Measurements from ENCODE around the gene NBL1. TPM values are rescaled to one million over a fixed set of nuclear protein-coding genes. Genes with fewer than 3 reads are reported as not detected.

The NBL1 gene
- polyA plus RNA-seq, 3 donors, result 20.5 to 23.9 (median 21.4) TPM

DNA sequence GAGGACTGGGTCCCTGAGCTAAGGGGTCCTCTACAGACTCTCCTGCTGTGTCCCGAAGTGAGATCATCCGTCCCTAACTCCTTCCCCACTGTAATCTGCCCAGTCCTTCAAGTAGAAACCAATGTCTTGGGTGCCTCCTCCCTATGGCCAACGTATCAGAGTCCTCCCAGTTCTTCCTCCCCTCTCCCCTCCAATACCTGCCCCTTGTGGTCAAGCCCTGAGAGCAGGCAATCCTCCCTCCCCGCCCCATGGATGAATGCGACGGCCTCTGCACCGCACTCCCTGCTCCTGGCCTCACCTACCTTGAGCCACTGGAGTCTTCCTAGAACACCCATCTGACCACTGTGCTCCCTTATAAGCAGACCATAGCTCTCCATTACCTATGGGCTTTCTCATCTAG, 51.7 kb downstream of the NBL1 start:
- DNase-seq (ENCODE audit: low read depth in 3 of 3, low spot score in 2 of 3), result no peak

DNA sequence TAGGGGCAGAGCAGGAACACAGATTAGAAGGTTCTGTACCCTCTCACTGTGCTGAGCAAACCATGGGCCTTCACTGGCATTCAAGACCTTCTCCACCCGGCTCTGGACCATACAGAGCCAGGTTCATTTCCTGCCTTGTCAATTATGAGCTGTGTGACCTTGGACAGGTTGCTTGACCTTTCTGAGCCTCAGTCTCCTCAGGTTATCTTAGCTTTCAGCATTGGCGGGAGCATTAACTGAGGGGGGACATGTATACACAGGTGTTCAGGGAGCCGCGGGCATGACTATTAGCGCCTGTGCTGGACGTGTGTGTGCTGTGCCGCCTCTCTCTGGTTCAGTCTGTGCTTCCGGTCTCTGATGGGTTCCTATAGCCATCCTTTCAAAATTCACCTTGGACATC, 52.7 kb downstream of the NBL1 start:
- no peak for DNase-seq (ENCODE audit: low read depth in 3 of 3, low spot score in 2 of 3)

DNA sequence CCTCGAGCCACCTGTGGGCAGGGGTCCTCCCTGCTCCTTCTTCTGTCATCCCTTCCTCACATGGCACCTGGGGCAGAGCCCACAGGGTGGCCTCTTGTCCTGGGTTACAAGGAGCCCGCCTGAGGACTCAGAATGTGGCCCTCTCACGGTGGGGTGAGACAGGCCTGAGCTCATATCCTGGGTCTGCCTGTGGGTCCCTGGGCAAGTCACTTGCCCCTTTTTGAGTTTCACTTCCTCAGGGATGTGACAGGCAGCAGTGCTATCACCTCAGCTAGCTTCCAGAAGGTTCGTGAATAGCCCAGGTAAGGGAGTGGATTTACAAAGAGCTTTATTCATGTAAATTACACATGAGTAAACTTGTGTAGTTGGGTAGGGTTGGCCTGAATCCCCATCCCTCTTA, 54.1 kb downstream of the NBL1 start:
- DNase-seq (ENCODE audit: low read depth in 3 of 3, low spot score in 2 of 3), result no peak

DNA sequence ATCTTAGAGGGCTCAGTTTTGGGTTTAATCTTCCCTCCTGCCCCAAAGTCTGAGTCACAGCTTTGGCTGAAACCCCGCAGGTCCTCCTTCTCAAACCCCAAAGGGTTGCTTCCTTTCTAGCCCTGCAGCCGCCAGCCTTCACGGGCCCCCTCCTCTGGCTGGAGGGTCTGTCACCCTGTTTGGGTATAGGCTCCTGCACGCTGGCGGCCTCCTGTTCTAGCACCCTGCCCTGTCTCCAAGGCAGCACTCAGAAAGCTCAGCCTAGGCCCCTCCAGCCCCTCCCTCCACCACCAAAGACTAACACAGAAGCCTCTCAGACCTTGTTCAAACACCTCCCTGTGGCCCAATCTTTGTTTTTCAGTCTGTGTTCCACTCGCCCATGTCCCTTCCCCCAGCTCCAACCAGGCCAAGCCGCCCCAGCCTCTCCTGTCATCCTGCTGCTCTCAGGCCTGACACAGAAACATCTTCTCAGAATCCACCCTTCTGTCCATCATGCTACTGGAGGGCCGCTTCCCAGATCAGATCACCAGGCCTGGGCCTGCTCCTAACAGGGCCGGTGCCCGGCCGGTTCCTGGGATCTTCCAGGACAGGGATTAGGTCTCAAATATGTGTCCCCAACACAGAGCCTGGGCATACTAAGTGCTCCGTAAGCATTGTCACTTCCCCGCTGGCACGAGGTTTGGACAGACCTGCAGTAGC, 56.1 kb downstream of the NBL1 start:
- no peak for DNase-seq (ENCODE audit: low read depth in 3 of 3, low spot score in 2 of 3)

DNA sequence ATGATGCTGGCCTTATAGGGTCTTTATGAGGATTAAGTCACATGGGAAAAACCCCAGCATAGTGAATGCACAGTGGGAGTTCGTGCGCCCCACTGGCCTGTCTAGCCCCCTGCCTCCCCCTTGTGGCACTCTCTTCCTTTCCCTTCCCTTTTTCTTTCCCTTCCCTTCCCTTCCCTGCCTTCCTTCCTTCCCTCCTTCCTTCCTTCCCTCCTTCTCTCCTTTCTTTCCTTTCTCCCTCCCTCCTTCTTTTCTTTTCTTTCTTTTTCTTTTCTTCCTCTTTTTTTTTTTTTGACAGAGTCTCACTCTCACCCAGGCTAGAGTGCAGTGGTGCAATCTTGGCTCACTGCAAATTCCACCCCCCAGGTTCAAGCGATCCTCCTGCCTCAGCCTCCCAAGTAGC, 59.2 kb downstream of the NBL1 start:
- DNase-seq (ENCODE audit: low read depth in 3 of 3, low spot score in 2 of 3), result no peak

DNA sequence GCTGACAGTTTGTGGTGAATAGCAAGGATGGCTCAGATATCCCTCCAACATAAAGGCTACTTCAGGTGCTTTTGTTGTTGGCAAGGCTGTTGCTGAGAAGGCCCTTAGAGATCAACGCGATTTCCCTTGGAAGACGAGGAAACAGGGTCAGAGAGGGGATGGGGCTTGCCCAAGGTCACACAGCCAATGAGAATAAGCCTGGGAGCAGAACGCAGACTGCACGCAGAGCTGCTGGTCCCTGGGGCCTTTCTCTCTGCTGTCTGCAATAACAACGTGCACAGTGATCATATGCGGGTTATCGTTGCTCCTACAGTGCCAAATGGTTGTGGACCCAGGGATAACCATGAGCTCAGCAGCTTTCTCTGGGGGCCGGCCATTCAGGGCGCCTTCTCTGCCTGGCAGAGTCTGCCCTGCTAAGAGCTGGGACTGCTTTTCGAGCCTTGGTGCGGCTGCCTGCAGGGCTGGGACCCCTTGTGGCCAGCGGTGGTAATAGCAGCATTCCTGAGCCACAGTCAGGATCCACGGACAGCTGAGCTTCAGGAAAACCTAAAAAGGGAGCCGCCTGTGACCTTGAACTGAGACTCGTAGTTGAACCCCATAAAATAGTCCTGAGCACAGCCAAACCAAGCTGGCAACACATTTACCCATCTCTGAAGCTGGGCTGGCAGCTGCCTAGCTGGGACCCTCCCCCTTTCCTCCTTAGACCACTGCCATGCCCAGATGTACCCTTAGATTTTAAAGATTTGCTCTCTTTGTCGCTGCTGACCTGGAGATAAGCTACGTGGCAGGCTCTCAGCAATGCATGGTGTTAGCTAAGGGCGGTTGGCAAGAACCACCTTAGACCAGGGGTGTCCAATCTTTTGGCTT, 60.4 kb downstream of the NBL1 start:
- no peak for DNase-seq (ENCODE audit: low read depth in 3 of 3, low spot score in 2 of 3)

DNA sequence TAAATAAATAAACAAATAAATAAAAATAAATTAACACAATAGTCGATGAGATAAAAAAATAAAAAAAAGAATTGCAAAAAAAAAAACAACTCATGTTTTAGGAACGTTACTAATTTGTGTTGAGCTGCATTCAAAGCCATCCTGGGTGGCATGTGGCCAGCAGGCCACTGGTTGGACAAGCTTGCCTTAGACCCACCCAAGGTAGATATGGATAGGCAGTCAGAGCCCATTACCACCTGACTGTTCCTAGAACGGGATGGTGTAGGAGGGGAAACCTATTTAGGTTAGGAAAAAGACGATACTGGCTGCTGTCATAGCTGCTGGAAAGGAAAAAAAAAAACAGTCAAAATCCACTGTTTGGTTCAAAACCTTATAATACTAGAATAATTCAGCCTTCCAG, 61.4 kb downstream of the NBL1 start:
- no peak for DNase-seq (ENCODE audit: low read depth in 3 of 3, low spot score in 2 of 3)

DNA sequence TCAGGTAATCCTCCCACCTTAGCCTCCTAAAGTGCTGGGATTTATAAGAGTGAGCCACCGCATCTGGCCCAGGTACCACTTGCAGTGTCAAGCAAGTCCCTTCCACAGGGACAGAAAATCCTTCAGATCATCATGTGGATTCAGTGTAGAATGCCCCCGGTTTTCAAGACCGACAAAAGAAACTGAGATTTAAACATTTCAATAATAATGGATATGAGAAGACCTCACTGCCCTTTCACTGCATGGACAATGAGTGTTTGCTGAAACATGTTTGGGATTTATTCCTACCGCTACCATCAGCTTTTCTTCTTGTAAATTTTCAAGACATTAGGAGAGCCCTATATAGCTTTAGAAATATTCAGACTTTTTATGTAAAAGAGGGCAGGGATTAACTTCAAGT, 62.0 kb downstream of the NBL1 start:
- DNase-seq (ENCODE audit: low read depth in 3 of 3, low spot score in 2 of 3), result no peak

Other genes starting within 250 kb of the NBL1 start
- gene CAPZB, start 158.8 kb upstream of the NBL1 start, polyA plus RNA-seq (ENCODE audit: insufficient read length in 3 of 3), result 100 to 1,000 TPM; 233 to 248 (median 244) TPM
- gene HTR6, start 20.6 kb downstream of the NBL1 start, polyA plus RNA-seq (ENCODE audit: insufficient read length in 3 of 3), result 1 to 10 TPM; 1.3 to 1.4 (median 1.4) TPM
- gene TMCO4, start 155.6 kb downstream of the NBL1 start, polyA plus RNA-seq (ENCODE audit: insufficient read length in 3 of 3), result 10 to 100 TPM; 16.5 to 18.4 (median 17.8) TPM
- under 1 TPM in 2 of 3 donors, not detected in 1; 0.28 to 0.35 TPM for gene RNF186, start 171.0 kb downstream of the NBL1 start, polyA plus RNA-seq (ENCODE audit: insufficient read length in 3 of 3)
- 10 to 100 TPM; 12.3 to 20.0 (median 16.8) TPM for gene OTUD3, start 238.1 kb downstream of the NBL1 start, polyA plus RNA-seq (ENCODE audit: insufficient read length in 3 of 3)